ENCODE measurements around the gene CROCC2. TPM values are rescaled to one million over a fixed set of nuclear protein-coding genes. Genes with fewer than 3 reads are reported as not detected.

Gene CROCC2
- total and polyA plus RNA-seq, 2 of the 13 experiments (the other 11 are each of a cell fraction or from before 2014, with no cell fraction given): not detected

DNA sequence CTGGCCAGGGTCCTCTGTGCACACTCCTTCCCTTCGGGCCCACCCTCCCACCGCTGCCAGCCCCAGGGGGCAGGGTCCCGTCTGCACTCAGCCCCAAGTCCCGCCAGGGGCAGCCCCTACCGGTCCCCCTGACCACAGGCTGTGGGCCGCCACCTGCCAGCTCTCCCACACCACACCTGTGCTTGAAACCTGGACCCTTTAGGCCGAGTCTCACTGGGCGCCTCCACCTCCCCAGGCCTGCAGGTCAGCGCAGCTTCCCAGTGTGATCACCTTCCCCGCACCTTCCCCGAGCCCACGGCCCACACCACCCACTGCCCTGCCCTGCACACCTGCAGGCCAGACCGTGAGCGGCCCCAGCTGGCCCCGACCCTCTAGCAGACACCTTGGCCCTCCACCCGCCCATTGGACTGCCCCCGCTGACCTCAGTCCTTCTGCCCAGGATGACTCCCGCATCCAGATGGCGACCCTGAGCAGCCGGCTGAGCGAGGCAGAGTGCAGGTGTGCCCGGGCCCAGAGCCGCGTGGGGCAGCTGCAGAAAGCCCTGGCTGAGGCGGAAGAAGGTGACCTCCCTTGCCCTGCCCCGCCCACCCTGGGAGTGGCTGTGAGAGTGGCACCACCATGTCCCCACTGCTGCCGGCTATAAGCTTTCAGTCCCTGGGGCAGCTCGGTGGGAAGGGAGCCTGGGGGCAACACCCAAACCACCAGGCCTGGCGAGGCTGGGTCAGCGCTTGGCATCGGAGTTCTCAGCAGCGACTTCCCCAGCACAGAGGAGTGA is 61.0 kb downstream of the CROCC2 start (continued):
- TF ChIP-seq, protein P1, sequence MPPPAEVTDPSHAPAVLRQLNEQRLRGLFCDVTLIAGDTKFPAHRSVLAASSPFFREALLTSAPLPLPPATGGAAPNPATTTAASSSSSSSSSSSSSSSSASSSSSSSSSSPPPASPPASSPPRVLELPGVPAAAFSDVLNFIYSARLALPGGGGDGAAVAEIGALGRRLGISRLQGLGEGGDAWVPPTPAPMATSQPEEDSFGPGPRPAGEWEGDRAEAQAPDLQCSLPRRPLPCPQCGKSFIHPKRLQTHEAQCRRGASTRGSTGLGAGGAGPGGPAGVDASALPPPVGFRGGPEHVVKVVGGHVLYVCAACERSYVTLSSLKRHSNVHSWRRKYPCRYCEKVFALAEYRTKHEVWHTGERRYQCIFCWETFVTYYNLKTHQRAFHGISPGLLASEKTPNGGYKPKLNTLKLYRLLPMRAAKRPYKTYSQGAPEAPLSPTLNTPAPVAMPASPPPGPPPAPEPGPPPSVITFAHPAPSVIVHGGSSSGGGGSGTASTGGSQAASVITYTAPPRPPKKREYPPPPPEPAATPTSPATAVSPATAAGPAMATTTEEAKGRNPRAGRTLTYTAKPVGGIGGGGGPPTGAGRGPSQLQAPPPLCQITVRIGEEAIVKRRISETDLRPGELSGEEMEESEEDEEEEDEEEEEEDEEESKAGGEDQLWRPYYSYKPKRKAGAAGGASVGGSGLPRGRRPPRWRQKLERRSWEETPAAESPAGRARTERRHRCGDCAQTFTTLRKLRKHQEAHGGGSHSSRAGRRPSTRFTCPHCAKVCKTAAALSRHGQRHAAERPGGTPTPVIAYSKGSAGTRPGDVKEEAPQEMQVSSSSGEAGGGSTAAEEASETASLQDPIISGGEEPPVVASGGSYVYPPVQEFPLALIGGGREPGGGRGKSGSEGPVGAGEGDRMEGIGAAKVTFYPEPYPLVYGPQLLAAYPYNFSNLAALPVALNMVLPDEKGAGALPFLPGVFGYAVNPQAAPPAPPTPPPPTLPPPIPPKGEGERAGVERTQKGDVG (CRISPR knock-in tag; IDR thresholded peaks at IDR 0.05; ENCODE audit: borderline replicate concordance): no peak
- TF ChIP-seq SRF (IDR thresholded peaks at IDR 0.05; ENCODE audit: low read depth, low read length): no peak
- TF ChIP-seq, protein P2, sequence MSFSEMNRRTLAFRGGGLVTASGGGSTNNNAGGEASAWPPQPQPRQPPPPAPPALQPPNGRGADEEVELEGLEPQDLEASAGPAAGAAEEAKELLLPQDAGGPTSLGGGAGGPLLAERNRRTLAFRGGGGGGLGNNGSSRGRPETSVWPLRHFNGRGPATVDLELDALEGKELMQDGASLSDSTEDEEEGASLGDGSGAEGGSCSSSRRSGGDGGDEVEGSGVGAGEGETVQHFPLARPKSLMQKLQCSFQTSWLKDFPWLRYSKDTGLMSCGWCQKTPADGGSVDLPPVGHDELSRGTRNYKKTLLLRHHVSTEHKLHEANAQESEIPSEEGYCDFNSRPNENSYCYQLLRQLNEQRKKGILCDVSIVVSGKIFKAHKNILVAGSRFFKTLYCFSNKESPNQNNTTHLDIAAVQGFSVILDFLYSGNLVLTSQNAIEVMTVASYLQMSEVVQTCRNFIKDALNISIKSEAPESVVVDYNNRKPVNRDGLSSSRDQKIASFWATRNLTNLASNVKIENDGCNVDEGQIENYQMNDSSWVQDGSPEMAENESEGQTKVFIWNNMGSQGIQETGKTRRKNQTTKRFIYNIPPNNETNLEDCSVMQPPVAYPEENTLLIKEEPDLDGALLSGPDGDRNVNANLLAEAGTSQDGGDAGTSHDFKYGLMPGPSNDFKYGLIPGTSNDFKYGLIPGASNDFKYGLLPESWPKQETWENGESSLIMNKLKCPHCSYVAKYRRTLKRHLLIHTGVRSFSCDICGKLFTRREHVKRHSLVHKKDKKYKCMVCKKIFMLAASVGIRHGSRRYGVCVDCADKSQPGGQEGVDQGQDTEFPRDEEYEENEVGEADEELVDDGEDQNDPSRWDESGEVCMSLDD (CRISPR knock-in tag; IDR thresholded peaks at IDR 0.05; ENCODE audit: borderline replicate concordance): no peak
- TF ChIP-seq ZNF160 (CRISPR knock-in tag; IDR thresholded peaks at IDR 0.05): no peak
- no peak for TF ChIP-seq NCOA5 (CRISPR knock-in tag; IDR thresholded peaks at IDR 0.05)
- TF ChIP-seq, protein P3, sequence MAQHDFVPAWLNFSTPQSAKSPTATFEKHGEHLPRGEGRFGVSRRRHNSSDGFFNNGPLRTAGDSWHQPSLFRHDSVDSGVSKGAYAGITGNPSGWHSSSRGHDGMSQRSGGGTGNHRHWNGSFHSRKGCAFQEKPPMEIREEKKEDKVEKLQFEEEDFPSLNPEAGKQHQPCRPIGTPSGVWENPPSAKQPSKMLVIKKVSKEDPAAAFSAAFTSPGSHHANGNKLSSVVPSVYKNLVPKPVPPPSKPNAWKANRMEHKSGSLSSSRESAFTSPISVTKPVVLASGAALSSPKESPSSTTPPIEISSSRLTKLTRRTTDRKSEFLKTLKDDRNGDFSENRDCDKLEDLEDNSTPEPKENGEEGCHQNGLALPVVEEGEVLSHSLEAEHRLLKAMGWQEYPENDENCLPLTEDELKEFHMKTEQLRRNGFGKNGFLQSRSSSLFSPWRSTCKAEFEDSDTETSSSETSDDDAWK (CRISPR knock-in tag; IDR thresholded peaks at IDR 0.05): no peak
- no peak for TF ChIP-seq KLF6 (CRISPR knock-in tag; IDR thresholded peaks at IDR 0.05)
- TF ChIP-seq, protein P4, sequence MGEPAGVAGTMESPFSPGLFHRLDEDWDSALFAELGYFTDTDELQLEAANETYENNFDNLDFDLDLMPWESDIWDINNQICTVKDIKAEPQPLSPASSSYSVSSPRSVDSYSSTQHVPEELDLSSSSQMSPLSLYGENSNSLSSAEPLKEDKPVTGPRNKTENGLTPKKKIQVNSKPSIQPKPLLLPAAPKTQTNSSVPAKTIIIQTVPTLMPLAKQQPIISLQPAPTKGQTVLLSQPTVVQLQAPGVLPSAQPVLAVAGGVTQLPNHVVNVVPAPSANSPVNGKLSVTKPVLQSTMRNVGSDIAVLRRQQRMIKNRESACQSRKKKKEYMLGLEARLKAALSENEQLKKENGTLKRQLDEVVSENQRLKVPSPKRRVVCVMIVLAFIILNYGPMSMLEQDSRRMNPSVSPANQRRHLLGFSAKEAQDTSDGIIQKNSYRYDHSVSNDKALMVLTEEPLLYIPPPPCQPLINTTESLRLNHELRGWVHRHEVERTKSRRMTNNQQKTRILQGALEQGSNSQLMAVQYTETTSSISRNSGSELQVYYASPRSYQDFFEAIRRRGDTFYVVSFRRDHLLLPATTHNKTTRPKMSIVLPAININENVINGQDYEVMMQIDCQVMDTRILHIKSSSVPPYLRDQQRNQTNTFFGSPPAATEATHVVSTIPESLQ (CRISPR knock-in tag; conservative IDR thresholded peaks at IDR 0.05): no peak
- TF ChIP-seq ZNF33A (CRISPR knock-in tag; IDR thresholded peaks at IDR 0.05; ENCODE audit: borderline replicate concordance): no peak
- TF ChIP-seq ZNF577 (CRISPR knock-in tag; IDR thresholded peaks at IDR 0.05; ENCODE audit: borderline replicate concordance, low read depth): no peak
- TF ChIP-seq, protein P5, sequence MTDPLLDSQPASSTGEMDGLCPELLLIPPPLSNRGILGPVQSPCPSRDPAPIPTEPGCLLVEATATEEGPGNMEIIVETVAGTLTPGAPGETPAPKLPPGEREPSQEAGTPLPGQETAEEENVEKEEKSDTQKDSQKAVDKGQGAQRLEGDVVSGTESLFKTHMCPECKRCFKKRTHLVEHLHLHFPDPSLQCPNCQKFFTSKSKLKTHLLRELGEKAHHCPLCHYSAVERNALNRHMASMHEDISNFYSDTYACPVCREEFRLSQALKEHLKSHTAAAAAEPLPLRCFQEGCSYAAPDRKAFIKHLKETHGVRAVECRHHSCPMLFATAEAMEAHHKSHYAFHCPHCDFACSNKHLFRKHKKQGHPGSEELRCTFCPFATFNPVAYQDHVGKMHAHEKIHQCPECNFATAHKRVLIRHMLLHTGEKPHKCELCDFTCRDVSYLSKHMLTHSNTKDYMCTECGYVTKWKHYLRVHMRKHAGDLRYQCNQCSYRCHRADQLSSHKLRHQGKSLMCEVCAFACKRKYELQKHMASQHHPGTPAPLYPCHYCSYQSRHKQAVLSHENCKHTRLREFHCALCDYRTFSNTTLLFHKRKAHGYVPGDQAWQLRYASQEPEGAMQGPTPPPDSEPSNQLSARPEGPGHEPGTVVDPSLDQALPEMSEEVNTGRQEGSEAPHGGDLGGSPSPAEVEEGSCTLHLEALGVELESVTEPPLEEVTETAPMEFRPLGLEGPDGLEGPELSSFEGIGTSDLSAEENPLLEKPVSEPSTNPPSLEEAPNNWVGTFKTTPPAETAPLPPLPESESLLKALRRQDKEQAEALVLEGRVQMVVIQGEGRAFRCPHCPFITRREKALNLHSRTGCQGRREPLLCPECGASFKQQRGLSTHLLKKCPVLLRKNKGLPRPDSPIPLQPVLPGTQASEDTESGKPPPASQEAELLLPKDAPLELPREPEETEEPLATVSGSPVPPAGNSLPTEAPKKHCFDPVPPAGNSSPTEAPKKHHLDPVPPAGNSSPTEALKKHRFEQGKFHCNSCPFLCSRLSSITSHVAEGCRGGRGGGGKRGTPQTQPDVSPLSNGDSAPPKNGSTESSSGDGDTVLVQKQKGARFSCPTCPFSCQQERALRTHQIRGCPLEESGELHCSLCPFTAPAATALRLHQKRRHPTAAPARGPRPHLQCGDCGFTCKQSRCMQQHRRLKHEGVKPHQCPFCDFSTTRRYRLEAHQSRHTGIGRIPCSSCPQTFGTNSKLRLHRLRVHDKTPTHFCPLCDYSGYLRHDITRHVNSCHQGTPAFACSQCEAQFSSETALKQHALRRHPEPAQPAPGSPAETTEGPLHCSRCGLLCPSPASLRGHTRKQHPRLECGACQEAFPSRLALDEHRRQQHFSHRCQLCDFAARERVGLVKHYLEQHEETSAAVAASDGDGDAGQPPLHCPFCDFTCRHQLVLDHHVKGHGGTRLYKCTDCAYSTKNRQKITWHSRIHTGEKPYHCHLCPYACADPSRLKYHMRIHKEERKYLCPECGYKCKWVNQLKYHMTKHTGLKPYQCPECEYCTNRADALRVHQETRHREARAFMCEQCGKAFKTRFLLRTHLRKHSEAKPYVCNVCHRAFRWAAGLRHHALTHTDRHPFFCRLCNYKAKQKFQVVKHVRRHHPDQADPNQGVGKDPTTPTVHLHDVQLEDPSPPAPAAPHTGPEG (CRISPR knock-in tag; IDR thresholded peaks at IDR 0.05): no peak
- TF ChIP-seq RCOR2 (CRISPR knock-in tag; IDR thresholded peaks at IDR 0.05): no peak

Data from HepG2 (cell line).